Endothelial cell of umbilical vein (primary cell): ENCODE measurements around the gene CLK4. TPM values are rescaled to one million over a fixed set of nuclear protein-coding genes. Genes with fewer than 3 reads are reported as not detected.

Source experiments
- BruUV-seq: library from RNA; stranded (reverse); fragments of 400-500 nt; replicated peaks from 2 replicates; lab custom pipeline; 2021; lab: Mats Ljungman, UMichigan
- CTCF ChIA-PET: fragments of 300-600, 350-600 bp; sonication (Branson Sonifier 250); formaldehyde crosslinking; loops from one replicate; lab custom pipeline; 2021; ENCODE audit warnings: antibody characterized with exemption, inconsistent platforms; lab: Charles Lee
- POLR2A ChIA-PET: fragments of 300-600, 350-600 bp; sonication (Branson Sonifier 250); formaldehyde crosslinking; loops from one replicate; lab custom pipeline; 2021; ENCODE audit warnings: antibody characterized with exemption, inconsistent platforms; lab: Charles Lee
- DNase-seq: peaks from one replicate; pipeline ENCODE4 v3.0.0-alpha.2; 2011; ENCODE audit warnings: low read depth, low spot score
- FAIRE-seq: peaks from 2 replicates; lab custom pipeline; 2011; peaks lifted over from hg19 to GRCh38; lab: Jason Lieb, UNC
- H2AFZ ChIP-seq: 2 replicates; pipeline ENCODE4 v1.6.0; 2012; ENCODE audit warnings: low read depth, low read length, control low read depth, inconsistent platforms
- H3K27ac ChIP-seq: 2 replicates; pipeline ENCODE4 v1.5.1; 2011; ENCODE audit warnings: low read depth, mild to moderate bottlenecking, control low read depth, low read length, moderate library complexity; ENCODE audit not compliant: insufficient read depth
- H3K27me3 ChIP-seq, 2 experiments: 2 replicates each; pipeline versions ENCODE4 v1.6.0 to v1.6.1; 2011; ENCODE audit warnings: low read length in 2 of 2, mixed read lengths in 1 of 2; ENCODE audit not compliant: control insufficient read depth in 2 of 2, insufficient read depth in 2 of 2
- H3K36me3 ChIP-seq, 2 experiments: 2 replicates in 1 of 2; 3 replicates in 1 of 2; pipeline ENCODE4 v1.5.1; 2011; ENCODE audit warnings: low read length in 2 of 2, mild to moderate bottlenecking in 1 of 2, moderate library complexity in 1 of 2; ENCODE audit not compliant: control insufficient read depth in 2 of 2, insufficient read depth in 2 of 2; ENCODE audit errors: extremely low read depth in 1 of 2
- H3K4me1 ChIP-seq: 3 replicates; pipeline ENCODE4 v1.5.1; 2011; ENCODE audit warnings: mild to moderate bottlenecking, low read length; ENCODE audit not compliant: control insufficient read depth, insufficient read depth; ENCODE audit errors: extremely low read depth
- H3K4me2 ChIP-seq: 2 replicates; pipeline ENCODE4 v1.6.1; 2011; ENCODE audit warnings: low read length, control low read depth, mixed read lengths; ENCODE audit not compliant: insufficient read depth
- H3K4me3 ChIP-seq, 3 experiments: fragments of 200-600 bp in 1 of 3; sonication (generic), shearing (Covaris generic) in 1 of 3; replicated peaks in 1 of 3; 2 replicates each; pipeline ENCODE4 v1.5.1; 2011 to 2016; ENCODE audit warnings: control low read depth in 3 of 3, low read length in 3 of 3, mild to moderate bottlenecking in 2 of 3, inconsistent platforms in 1 of 3, low read depth in 1 of 3, moderate library complexity in 1 of 3; ENCODE audit not compliant: insufficient read depth in 1 of 3
- H3K79me2 ChIP-seq: 2 replicates; pipeline ENCODE4 v1.6.0; 2012; ENCODE audit warnings: low read length, inconsistent platforms; ENCODE audit not compliant: control insufficient read depth, insufficient read depth
- H3K9ac ChIP-seq: replicated peaks from 2 replicates; pipeline ENCODE3; 2011; ENCODE audit warnings: low read length, control low read depth; ENCODE audit not compliant: insufficient read depth; ENCODE audit errors: extremely low read depth
- H3K9me1 ChIP-seq: replicated peaks from 3 replicates; pipeline ENCODE4 v1.6.0; 2011; ENCODE audit warnings: mild to moderate bottlenecking, low read length; ENCODE audit not compliant: control insufficient read depth, insufficient read depth; ENCODE audit errors: extremely low read depth
- H3K9me3 ChIP-seq: replicated peaks from 2 replicates; pipeline ENCODE4 v1.5.1; 2012; ENCODE audit warnings: low read length, inconsistent platforms; ENCODE audit not compliant: control insufficient read depth, insufficient read depth
- H4K20me1 ChIP-seq: replicated peaks from 2 replicates; pipeline ENCODE3; 2011; ENCODE audit warnings: mild to moderate bottlenecking, low read length; ENCODE audit not compliant: control insufficient read depth, insufficient read depth; ENCODE audit errors: extremely low read depth
- CTCF ChIP-seq, 2 donors: IDR thresholded peaks; 1 replicate in 1 of 2; 2 replicates in 1 of 2; pipeline ENCODE4 v1.5.1; 2011; ENCODE audit warnings: low read length in 2 of 2, mild to moderate bottlenecking in 2 of 2, moderate library complexity in 2 of 2, control low read depth in 1 of 2, inconsistent platforms in 1 of 2, low read depth in 1 of 2; ENCODE audit not compliant: insufficient read depth in 1 of 2; ENCODE audit errors: extremely low read depth in 1 of 2
- EZH2 ChIP-seq: IDR thresholded peaks from 2 replicates; pipeline ENCODE4 v1.6.1; 2012; ENCODE audit warnings: borderline replicate concordance, low read depth, mild to moderate bottlenecking, moderate library complexity, low read length, inconsistent platforms; ENCODE audit not compliant: severe bottlenecking
- FOS ChIP-seq: IDR thresholded peaks from 2 replicates; pipeline ENCODE4 v1.6.1; 2011; ENCODE audit warnings: mild to moderate bottlenecking, low read length, moderate library complexity, borderline replicate concordance; ENCODE audit not compliant: insufficient read depth
- GATA2 ChIP-seq: IDR thresholded peaks from 2 replicates; pipeline ENCODE4 v1.7.0; 2011; ENCODE audit warnings: low read depth, mild to moderate bottlenecking, moderate library complexity, mixed read lengths, low read length; ENCODE audit not compliant: insufficient read length, insufficient read depth
- JUN ChIP-seq: IDR thresholded peaks from 2 replicates; pipeline ENCODE4 v1.6.1; 2011; ENCODE audit warnings: borderline replicate concordance, low read depth; ENCODE audit not compliant: insufficient read length, insufficient read depth
- MAX ChIP-seq: IDR thresholded peaks from 2 replicates; pipeline ENCODE4 v1.6.1; 2011; ENCODE audit not compliant: insufficient read depth, insufficient read length
- MYC ChIP-seq: IDR thresholded peaks from one replicate; pipeline ENCODE4 v1.6.1; 2011; ENCODE audit warnings: mild to moderate bottlenecking, low read depth, low read length
- POLR2A ChIP-seq: IDR thresholded peaks from 2 replicates; pipeline ENCODE4 v1.6.1; 2012; ENCODE audit warnings: low read depth, mild to moderate bottlenecking, control low read depth, low read length
- POLR2AphosphoS5 ChIP-seq: IDR thresholded peaks from 2 replicates; pipeline ENCODE4 v1.6.1; 2012; ENCODE audit warnings: low read depth, mild to moderate bottlenecking, control low read depth, low read length, moderate library complexity; ENCODE audit not compliant: insufficient read depth
- dilution Hi-C: fragments of 300-500 bp; cut with MboI; formaldehyde crosslinking; loops from one replicate; pipeline ENCODE4 v1.15.0; 2019; ENCODE audit warnings: low sequenced_read_pairs; ENCODE audit not compliant: extremely low pct_ligation_motif_present
- intact Hi-C: fragments of 100-400 bp; cut with micrococcal nuclease; formaldehyde crosslinking; loops from one replicate; pipeline ENCODE4 v1.10.0; 2022
- polyA plus RNA-seq, 4 experiments: library from polyadenylated mRNA; depleted of rRNA in 3 of 4; stranded (reverse) in 3 of 4; unstranded in 1 of 4; fragments of >200 nt; gene quantifications; 2 replicates each; pipeline versions ENCODE4 v1.2.1 to v1.2.3, GENCODE V29; 2011 to 2012; ENCODE audit warnings: missing spikeins in 1 of 4
- total RNA-seq: library from RNA; stranded (reverse); gene quantifications from 2 replicates; pipeline ENCODE4 v1.2.3, GENCODE V29; 2021

The CLK4 gene
- total and polyA plus RNA-seq, 2 donors (not counting 3 experiments of a cell fraction or from before 2014, with no cell fraction given) = 7.0 to 19.2 TPM

DNA sequence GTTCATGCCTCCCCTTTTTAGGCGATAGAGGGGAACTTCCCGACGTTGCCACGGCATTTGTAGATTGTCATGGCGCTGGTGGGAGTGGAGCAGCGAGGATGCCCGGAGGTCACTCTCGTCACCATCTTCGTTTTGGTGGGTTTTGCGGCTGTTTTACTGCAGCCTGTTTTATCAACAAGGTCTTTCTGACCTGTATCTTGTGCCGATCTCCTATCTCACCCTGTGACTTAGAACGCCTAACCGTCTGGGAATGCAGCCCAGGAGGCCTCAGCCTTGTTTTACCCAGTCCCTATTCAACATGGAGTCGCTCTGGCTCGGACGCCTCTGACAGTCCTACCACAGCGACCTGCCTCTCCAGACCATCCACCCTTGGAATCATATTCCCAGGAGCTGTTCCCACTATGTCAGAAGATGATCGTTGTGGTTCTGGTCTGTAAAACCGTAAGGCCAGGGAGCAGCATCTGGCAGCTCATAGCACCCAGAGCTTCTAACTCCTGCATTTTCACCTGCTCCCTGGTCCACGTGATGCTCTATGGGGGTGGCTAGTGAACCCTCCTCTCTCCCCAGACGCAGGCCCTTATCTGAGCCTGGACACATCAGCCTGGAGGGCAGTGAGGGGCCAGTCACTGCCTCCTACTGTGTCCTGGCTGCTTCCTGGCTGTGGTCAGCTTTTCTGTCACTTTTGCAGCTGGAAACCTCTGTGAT, 35.1 kb upstream of the CLK4 start:
- H3K9me1 ChIP-seq = no peaks in the 10 kb centered on the region
- no peaks in the 10 kb centered on the region for H3K36me3 ChIP-seq
- FAIRE-seq = no peak
- no peak overlapping the region for H3K27ac ChIP-seq
- dilution Hi-C loops (no loop called here), intact Hi-C loops (no loop called here)
- H3K27me3 ChIP-seq = no peaks in the 10 kb centered on the region
- no peaks in the 10 kb centered on the region for H3K9me3 ChIP-seq
- no peaks in the 10 kb centered on the region for H3K4me1 ChIP-seq
- BruUV-seq = no TSS peak
- POLR2A ChIA-PET = no interaction called here
- no peak overlapping the region for H2AFZ ChIP-seq
- no peak for TF ChIP-seq GATA2
- no peak for TF ChIP-seq JUN
- TF ChIP-seq FOS = no peak
- TF ChIP-seq MYC = no peak
- TF ChIP-seq CTCF (IDR thresholded peaks at IDR 0.05; ENCODE audit: extremely low read depth in 1 of 2, insufficient read depth in 1 of 2, low read depth in 1 of 2, low read length in 2 of 2) = no peak
- TF ChIP-seq MAX = no peak
- TF ChIP-seq EZH2 = no peak
- no peak for TF ChIP-seq POLR2A
- TF ChIP-seq POLR2AphosphoS5 = no peak
- no peak for DNase-seq
- no peaks in the 10 kb centered on the region for H4K20me1 ChIP-seq
- H3K79me2 ChIP-seq = no peaks in the 10 kb centered on the region
- CTCF ChIA-PET = no interaction called here
- H3K4me2 ChIP-seq = no peak overlapping the region
- H3K9ac ChIP-seq = no peak overlapping the region
- no peak overlapping the region for H3K4me3 ChIP-seq
